HCT116 (cell line): Measurements from ENCODE around the gene VPS35L. TPM values are rescaled to one million over a fixed set of nuclear protein-coding genes. Genes with fewer than 3 reads are reported as not detected.

Experiments
- ATAC-seq: fragments of 200-7000 bp; cut with Tn5 transposase; 2 replicates; pipeline ENCODE4 v1.9.1; 2020; ENCODE audit warnings: mild to moderate bottlenecking, moderate library complexity
- BruUV-seq: library from RNA; stranded (reverse); fragments of 400-500 nt; replicated peaks from 2 replicates; lab custom pipeline; 2021; lab: Mats Ljungman, UMichigan
- CTCF ChIA-PET: fragments of 300-600 bp; sonication (Branson Sonifier 250); formaldehyde crosslinking; loops from one replicate; lab custom pipeline; 2021; ENCODE audit warnings: antibody characterized with exemption; lab: Charles Lee
- POLR2A ChIA-PET: fragments of 300-600, 350-600 bp; sonication (Branson Sonifier 250); formaldehyde crosslinking; loops from one replicate; lab custom pipeline; 2021; ENCODE audit warnings: antibody characterized with exemption; lab: Charles Lee
- RAD21 ChIA-PET, 2 experiments: fragments of 300-600 bp; sonication (Branson Sonifier 250); formaldehyde crosslinking; loops; one replicate each; lab custom pipeline; 2023; ENCODE audit warnings: low total read pairs in 2 of 2; ENCODE audit not compliant: uncharacterized antibody in 2 of 2, unreplicated experiment in 2 of 2, low non-redundant PET in 1 of 2; lab: Charles Lee
- DNase-seq: peaks from one replicate; pipeline ENCODE4 v3.0.0-alpha.2; 2010; ENCODE audit warnings: low read depth, low spot score
- H2AFZ ChIP-seq: fragments of 200-600 bp; shearing (Covaris generic), sonication (generic); 2 replicates; pipeline ENCODE4 v1.6.1; 2017; ENCODE audit warnings: low read depth, mixed run types, mixed read lengths, antibody characterized with exemption, low read length; ENCODE audit not compliant: poor library complexity, severe bottlenecking
- H3K27ac ChIP-seq: 2 replicates; pipeline ENCODE4 v1.5.1; 2012; ENCODE audit warnings: low read depth, low read length
- H3K27me3 ChIP-seq: fragments of 200-600 bp; sonication (generic); 2 replicates; pipeline ENCODE4 v1.6.1; 2016; ENCODE audit warnings: mixed run types, low read length, mixed read lengths; ENCODE audit not compliant: insufficient read depth
- H3K36me3 ChIP-seq, 2 experiments: fragments of 200-500 bp in 1 of 2; fragments of 200-600 bp in 1 of 2; sonication (Bioruptor generic) in 1 of 2; sonication (generic) in 1 of 2; 2 replicates each; pipeline versions ENCODE4 v1.5.1 to v1.6.1; 2014 to 2016; ENCODE audit warnings: low read length in 2 of 2, inconsistent platforms in 1 of 2, mixed read lengths in 1 of 2, mixed run types in 1 of 2; ENCODE audit not compliant: insufficient read depth in 2 of 2, control insufficient read depth in 1 of 2
- H3K4me1 ChIP-seq, 2 experiments: fragments of 200-600 bp in 1 of 2; sonication (generic) in 1 of 2; 2 replicates each; pipeline versions ENCODE4 v1.5.1 to v1.6.1; 2012 to 2017; ENCODE audit warnings: low read length in 2 of 2, inconsistent platforms in 1 of 2, mild to moderate bottlenecking in 1 of 2, mixed read lengths in 1 of 2, mixed run types in 1 of 2, moderate library complexity in 1 of 2; ENCODE audit not compliant: insufficient read depth in 2 of 2, control insufficient read depth in 1 of 2
- H3K4me2 ChIP-seq: fragments of 200-600 bp; sonication (generic); 2 replicates; pipeline ENCODE4 v1.6.1; 2017; ENCODE audit warnings: mixed run types, low read length, mixed read lengths
- H3K4me3 ChIP-seq, 2 experiments: fragments of 200-600 bp in 1 of 2; sonication (generic) in 1 of 2; replicated peaks in 1 of 2; 2 replicates each; pipeline ENCODE4 v1.5.1; 2011 to 2016; ENCODE audit warnings: low read length in 2 of 2, control low read depth in 1 of 2, low read depth in 1 of 2, mild to moderate bottlenecking in 1 of 2, mixed read lengths in 1 of 2, mixed run types in 1 of 2
- H3K79me2 ChIP-seq: fragments of 200-600 bp; sonication (generic); 2 replicates; pipeline ENCODE4 v1.6.1; 2017; ENCODE audit warnings: mild to moderate bottlenecking, mixed run types, low read length, moderate library complexity, mixed read lengths; ENCODE audit not compliant: insufficient read depth
- H3K9ac ChIP-seq: fragments of 200-600 bp; sonication (generic); 2 replicates; pipeline ENCODE4 v1.6.1; 2016; ENCODE audit warnings: low read length, mixed read lengths
- H3K9me2 ChIP-seq: fragments of 200-600 bp; sonication (generic), shearing (Covaris generic); 2 replicates; pipeline ENCODE4 v1.6.1; 2017; ENCODE audit warnings: mixed run types, mild to moderate bottlenecking, moderate library complexity; ENCODE audit not compliant: insufficient read depth
- H3K9me3 ChIP-seq, 2 experiments: fragments of 200-500 bp in 1 of 2; fragments of 200-600 bp in 1 of 2; sonication (Bioruptor generic) in 1 of 2; sonication (generic) in 1 of 2; 2 replicates each; pipeline ENCODE4 v1.6.1; 2014 to 2017; ENCODE audit warnings: low read length in 2 of 2, mixed read lengths in 2 of 2, inconsistent platforms in 1 of 2, low read depth in 1 of 2, mild to moderate bottlenecking in 1 of 2, mixed run types in 1 of 2, moderate library complexity in 1 of 2; ENCODE audit not compliant: control insufficient read depth in 1 of 2, insufficient read depth in 1 of 2
- H4K20me1 ChIP-seq: fragments of 200-600 bp; sonication (generic), shearing (Covaris generic); 2 replicates; pipeline ENCODE4 v1.6.1; 2017; ENCODE audit warnings: mixed run types, mild to moderate bottlenecking, moderate library complexity; ENCODE audit not compliant: insufficient read depth
- CTCF ChIP-seq, 3 experiments: fragments of 200-600 bp in 1 of 3; sonication (generic) in 1 of 3; IDR thresholded peaks in 2 of 3; conservative IDR thresholded peaks in 1 of 3; 2 replicates each; pipeline ENCODE4 v1.5.1; 2012 to 2017; ENCODE audit warnings: low read depth in 2 of 3, low read length in 2 of 3, antibody characterized with exemption in 1 of 3, borderline replicate concordance in 1 of 3, control low read depth in 1 of 3, mild to moderate bottlenecking in 1 of 3, mixed read lengths in 1 of 3, mixed run types in 1 of 3, moderate library complexity in 1 of 3; ENCODE audit not compliant: insufficient read depth in 1 of 3
- EZH2 ChIP-seq: fragments of 200-600 bp; sonication (generic); IDR thresholded peaks from 2 replicates; pipeline ENCODE4 v1.6.1; 2017; ENCODE audit warnings: antibody characterized with exemption, mixed run types
- MAX ChIP-seq: IDR thresholded peaks from 2 replicates; pipeline ENCODE4 v1.6.1; 2012
- SRF ChIP-seq: IDR thresholded peaks from 2 replicates; pipeline ENCODE4 v1.6.1; 2012; ENCODE audit warnings: low read depth
- ZFX ChIP-seq: fragments of 450-650 bp; IDR thresholded peaks from 2 replicates; pipeline ENCODE4 v1.6.1; 2017
- intact Hi-C: fragments of 100-400 bp; cut with micrococcal nuclease; formaldehyde crosslinking; loops from 2 replicates; pipeline ENCODE4 v1.10.0; 2022
- total RNA-seq: library from RNA; stranded (reverse); gene quantifications from one replicate; pipeline ENCODE4 v1.2.1, GENCODE V29; 2021; ENCODE audit not compliant: unreplicated experiment

Gene VPS35L
- total RNA-seq, 1 experiment from 2014 or later, result 21.4 TPM

- Histone ChIP-seq H3K9me3 (no peaks in the 10 kb centered on the region), H2AFZ (no peak overlapping the region), H3K27me3 (no peaks in the 10 kb centered on the region), H3K4me1 (no peaks in the 10 kb centered on the region), H3K4me2 (no peak overlapping the region), H3K36me3 (peaks cover 25% of the 10 kb centered on the region in 2 experiments), H3K9ac (no peak overlapping the region), H3K27ac (no peak overlapping the region), H3K79me2 (no peaks in the 10 kb centered on the region), H4K20me1 (no peaks in the 10 kb centered on the region), H3K9me2 (no peaks in the 10 kb centered on the region), H3K4me3 (no peak overlapping the region)
- intact Hi-C loops, result no loop called here
- no TSS peak for BruUV-seq
- POLR2A ChIA-PET, result no interaction called here
- DNase-seq, result no peak
- RAD21 ChIA-PET, result no interaction called here
- no peak for ATAC-seq
- CTCF ChIA-PET, result interaction anchor here (1.2 kb wide), 1 partner anchor 10 kb away, joined by 4 read pairs; no protein-coding TSS in a partner anchor
- TF ChIP-seq CTCF (IDR thresholded peaks at IDR 0.05 in 2 of 3, conservative IDR thresholded peaks at IDR 0.05 in 1 of 3; ENCODE audit: borderline replicate concordance in 1 of 3, insufficient read depth in 1 of 3, low read depth in 2 of 3, low read length in 2 of 3) (no peak), EZH2 (no peak), SRF (no peak), ZFX (no peak), MAX (no peak)
These were observed 5.8 kb upstream of the VPS35L start for GRCh38 chr16:19549673-19550072.
